HG02763 (cell line): ENCODE results near the gene IGSF21.

ENCODE experiments used
- ATAC-seq: cut with Tn5 transposase; IDR thresholded peaks from one replicate; pipeline ENCODE4 v1.9.1; 2021; ENCODE audit warnings: mild to moderate bottlenecking, moderate library complexity; ENCODE audit not compliant: unreplicated experiment

The IGSF21 gene

GRCh38 chr1:18290740-18291412 is 183.3 kb downstream of the IGSF21 start:
- no peak for ATAC-seq

- ATAC-seq, result no peak
These were observed 184.9 kb downstream of the IGSF21 start for GRCh38 chr1:18292531-18292930.

GRCh38 chr1:18293291-18293690 is 185.7 kb downstream of the IGSF21 start:
- no peak for ATAC-seq

- no peak for ATAC-seq
These were observed 187.0 kb downstream of the IGSF21 start for GRCh38 chr1:18294437-18295176.

GRCh38 chr1:18297896-18298648 is 190.5 kb downstream of the IGSF21 start:
- ATAC-seq, result no peak

GRCh38 chr1:18299441-18300338 is 192.1 kb downstream of the IGSF21 start:
- ATAC-seq, result no peak

- no peak for ATAC-seq
These were observed 192.8 kb downstream of the IGSF21 start for GRCh38 chr1:18300376-18300775.

GRCh38 chr1:18302788-18303413 is 195.3 kb downstream of the IGSF21 start:
- no peak for ATAC-seq

GRCh38 chr1:18304151-18304869 is 196.7 kb downstream of the IGSF21 start:
- ATAC-seq, result no peak

GRCh38 chr1:18305182-18305795 is 197.7 kb downstream of the IGSF21 start:
- no peak for ATAC-seq

- ATAC-seq, result no peak
These were observed 199.8 kb downstream of the IGSF21 start for GRCh38 chr1:18307329-18307898.

- no peak for ATAC-seq
These were observed 202.1 kb downstream of the IGSF21 start for GRCh38 chr1:18309552-18310155.

- ATAC-seq, result no peak
These were observed 205.4 kb downstream of the IGSF21 start for GRCh38 chr1:18312961-18313360.

GRCh38 chr1:18313523-18313922 is 205.9 kb downstream of the IGSF21 start:
- no peak for ATAC-seq

GRCh38 chr1:18314399-18314798 is 206.8 kb downstream of the IGSF21 start:
- no peak for ATAC-seq

GRCh38 chr1:18315449-18315848 is 207.9 kb downstream of the IGSF21 start:
- ATAC-seq, result no peak

GRCh38 chr1:18316764-18317163 is 209.2 kb downstream of the IGSF21 start:
- no peak for ATAC-seq

- ATAC-seq, result no peak
These were observed 211.5 kb downstream of the IGSF21 start for GRCh38 chr1:18319099-18319498.
